Pulmonary artery endothelial cell (primary cell): ENCODE measurements around the gene SEPTIN12. TPM values are rescaled to one million over a fixed set of nuclear protein-coding genes. Genes with fewer than 3 reads are reported as not detected.

ENCODE experiments used
- DNase-seq: peaks from one replicate; pipeline ENCODE4 v3.0.0-alpha.2; 2011; ENCODE audit warnings: low read depth, low spot score
- total RNA-seq: library from RNA; depleted of rRNA; stranded (reverse); fragments of >200 nt; gene quantifications from 2 replicates; pipeline ENCODE4 v1.2.3, GENCODE V29; 2014

Gene SEPTIN12
- total RNA-seq, 1 donor from 2014 or later = not detected

DNA sequence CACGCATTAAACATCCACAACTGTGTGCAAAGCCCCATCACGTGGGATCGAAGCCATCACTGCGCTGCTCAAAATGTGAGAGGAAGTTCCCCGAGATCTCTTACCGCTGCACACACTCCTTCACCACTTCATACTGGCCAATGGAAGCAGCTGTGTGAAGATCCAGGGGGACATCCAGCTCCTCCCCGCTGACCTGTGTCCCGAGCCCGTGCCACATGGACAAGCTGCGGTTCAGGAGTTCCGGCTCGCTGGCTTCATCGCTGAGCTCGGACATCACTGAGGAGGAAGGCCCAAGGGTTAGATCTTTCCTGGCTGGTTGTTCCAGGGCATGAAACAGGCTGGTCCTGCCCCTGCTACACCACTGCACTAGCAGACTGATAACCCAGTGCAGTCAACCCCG, 58.3 kb downstream of the SEPTIN12 start:
- DNase-seq = no peak

DNA sequence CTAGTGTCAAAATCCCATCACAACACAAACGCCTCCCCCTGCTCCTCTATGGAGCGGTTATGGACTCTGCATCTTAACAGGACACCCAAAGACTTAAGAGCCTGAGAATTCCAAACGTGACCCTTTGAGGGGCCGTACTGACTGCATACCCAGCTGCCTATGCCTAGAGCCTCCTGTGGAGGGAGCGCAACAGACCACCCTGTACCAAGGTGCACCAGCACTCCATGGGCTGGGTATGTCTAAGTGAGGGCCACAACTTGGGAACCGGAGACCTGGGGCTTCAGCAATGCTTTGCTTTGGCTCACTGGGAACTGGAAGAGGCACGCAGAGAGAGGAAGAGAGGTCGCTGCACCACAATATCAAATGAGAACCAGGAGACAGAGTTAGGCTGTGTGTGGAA, 59.5 kb downstream of the SEPTIN12 start:
- DNase-seq = no peak

Other genes with a start within 250 kb of the SEPTIN12 start
- gene CDIP1, start 249.6 kb downstream of the SEPTIN12 start, total RNA-seq = 12.1 and 15.2 TPM in 2 replicates
- not detected in 2 replicates for gene C16orf96, start 232.0 kb downstream of the SEPTIN12 start, total RNA-seq
- gene UBALD1, start 173.5 kb downstream of the SEPTIN12 start, total RNA-seq = 3.9 and 5.4 TPM in 2 replicates
- 22.9 and 24.4 TPM in 2 replicates for gene MGRN1, start 163.5 kb downstream of the SEPTIN12 start, total RNA-seq
- 21.2 and 31.9 TPM in 2 replicates for gene NUDT16L1, start 94.8 kb downstream of the SEPTIN12 start, total RNA-seq
- 14.3 and 21.6 TPM in 2 replicates for gene ANKS3, start 54.1 kb downstream of the SEPTIN12 start, total RNA-seq
- gene DNAAF8, start 53.8 kb downstream of the SEPTIN12 start, total RNA-seq = 0.33 and 0.42 TPM in 2 replicates
- 5.1 and 6.7 TPM in 2 replicates for gene ZNF500, start 21.2 kb downstream of the SEPTIN12 start, total RNA-seq
- not detected in 2 replicates for gene SMIM22, start 7.0 kb upstream of the SEPTIN12 start, total RNA-seq
- 10.7 and 11.7 TPM in 2 replicates for gene ROGDI, start 14.3 kb upstream of the SEPTIN12 start, total RNA-seq
- gene GLYR1, start 58.9 kb upstream of the SEPTIN12 start, total RNA-seq = 55.9 and 75.0 TPM in 2 replicates
- 26.6 and 29.1 TPM in 2 replicates for gene UBN1, start 59.1 kb upstream of the SEPTIN12 start, total RNA-seq
- 0.26 and 0.71 TPM in 2 replicates for gene PPL, start 148.8 kb upstream of the SEPTIN12 start, total RNA-seq
- gene SEC14L5, start 170.0 kb upstream of the SEPTIN12 start, total RNA-seq = under 0.01 TPM in 1 of 2 replicates, not detected in the other
- 16.0 and 23.5 TPM in 2 replicates for gene NAGPA, start 245.6 kb upstream of the SEPTIN12 start, total RNA-seq